Hepatic stellate cell (primary cell): ENCODE measurements around the gene ZBTB43.

Experiments
- DNase-seq: peaks from one replicate; pipeline ENCODE4 v3.0.0; 2011; ENCODE audit warnings: low spot score

The ZBTB43 gene

GRCh38 chr9:126859111-126859510, 54.3 kb downstream of the ZBTB43 start:
- DNase-seq = no peak

- DNase-seq = peak; percentile 51
Measured at GRCh38 chr9:126860077-126860756, 55.4 kb downstream of the ZBTB43 start, which contains the start of gene ZBTB34. Gene ZBTB34 (plus strand): TSS chr9:126860639. CDS start chr9:126879400, 18,761 bp downstream.

GRCh38 chr9:126860757-126861466, 56.1 kb downstream of the ZBTB43 start:
- peak; percentile 47 for DNase-seq

GRCh38 chr9:126861707-126862103, 56.9 kb downstream of the ZBTB43 start:
- no peak for DNase-seq

GRCh38 chr9:126862104-126862761, 57.4 kb downstream of the ZBTB43 start:
- DNase-seq = no peak

GRCh38 chr9:126864771-126865170, 59.9 kb downstream of the ZBTB43 start:
- no peak for DNase-seq

GRCh38 chr9:126869368-126869767, 64.5 kb downstream of the ZBTB43 start:
- DNase-seq = no peak

- no peak for DNase-seq
Measured at GRCh38 chr9:126872516-126872915, 67.7 kb downstream of the ZBTB43 start.

- no peak for DNase-seq
Measured at GRCh38 chr9:126874546-126875314, 69.9 kb downstream of the ZBTB43 start.

- no peak for DNase-seq
Measured at GRCh38 chr9:126875756-126876510, 71.1 kb downstream of the ZBTB43 start.

GRCh38 chr9:126876531-126876930, 71.7 kb downstream of the ZBTB43 start:
- DNase-seq = no peak

GRCh38 chr9:126877418-126877817, 72.6 kb downstream of the ZBTB43 start:
- no peak for DNase-seq

GRCh38 chr9:126879288-126879687, 74.4 kb downstream of the ZBTB43 start:
- DNase-seq = no peak

GRCh38 chr9:126880226-126880946, 75.5 kb downstream of the ZBTB43 start:
- no peak for DNase-seq

- no peak for DNase-seq
Measured at GRCh38 chr9:126880947-126881332, 76.1 kb downstream of the ZBTB43 start.

GRCh38 chr9:126882746-126883145, 77.9 kb downstream of the ZBTB43 start:
- DNase-seq = no peak

GRCh38 chr9:126883636-126884035, 78.8 kb downstream of the ZBTB43 start:
- no peak for DNase-seq

GRCh38 chr9:126885131-126885641, 80.3 kb downstream of the ZBTB43 start:
- DNase-seq = no peak

- DNase-seq = no peak
Measured at GRCh38 chr9:126886034-126886822, 81.4 kb downstream of the ZBTB43 start.

- DNase-seq = no peak
Measured at GRCh38 chr9:126886897-126887296, 82.1 kb downstream of the ZBTB43 start.
